GM12865 (cell line): Measurements from ENCODE around the gene RUNX1.

Source experiments
- DNase-seq: peaks from one replicate; pipeline ENCODE4 v3.0.0; 2010; ENCODE audit warnings: low read depth
- H3K4me3 ChIP-seq: 2 replicates; pipeline ENCODE4 v1.5.1; 2011; ENCODE audit warnings: mild to moderate bottlenecking, low read depth, low read length, control low read depth
- TF ChIP-seq, protein P1 (sequence below): IDR thresholded peaks from 2 replicates; pipeline ENCODE4 v1.5.1; 2011; ENCODE audit warnings: low read length, control low read depth, low read depth, inconsistent platforms; ENCODE audit not compliant: insufficient read depth; ENCODE audit errors: missing control alignments

RUNX1 gene

GRCh38 chr21:34900376-34900775 is 148.7 kb downstream of the RUNX1 start:
- TF ChIP-seq, protein P1, sequence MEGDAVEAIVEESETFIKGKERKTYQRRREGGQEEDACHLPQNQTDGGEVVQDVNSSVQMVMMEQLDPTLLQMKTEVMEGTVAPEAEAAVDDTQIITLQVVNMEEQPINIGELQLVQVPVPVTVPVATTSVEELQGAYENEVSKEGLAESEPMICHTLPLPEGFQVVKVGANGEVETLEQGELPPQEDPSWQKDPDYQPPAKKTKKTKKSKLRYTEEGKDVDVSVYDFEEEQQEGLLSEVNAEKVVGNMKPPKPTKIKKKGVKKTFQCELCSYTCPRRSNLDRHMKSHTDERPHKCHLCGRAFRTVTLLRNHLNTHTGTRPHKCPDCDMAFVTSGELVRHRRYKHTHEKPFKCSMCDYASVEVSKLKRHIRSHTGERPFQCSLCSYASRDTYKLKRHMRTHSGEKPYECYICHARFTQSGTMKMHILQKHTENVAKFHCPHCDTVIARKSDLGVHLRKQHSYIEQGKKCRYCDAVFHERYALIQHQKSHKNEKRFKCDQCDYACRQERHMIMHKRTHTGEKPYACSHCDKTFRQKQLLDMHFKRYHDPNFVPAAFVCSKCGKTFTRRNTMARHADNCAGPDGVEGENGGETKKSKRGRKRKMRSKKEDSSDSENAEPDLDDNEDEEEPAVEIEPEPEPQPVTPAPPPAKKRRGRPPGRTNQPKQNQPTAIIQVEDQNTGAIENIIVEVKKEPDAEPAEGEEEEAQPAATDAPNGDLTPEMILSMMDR, result no peak
- H3K4me3 ChIP-seq, result no peak overlapping the region
- no peak for DNase-seq

DNA sequence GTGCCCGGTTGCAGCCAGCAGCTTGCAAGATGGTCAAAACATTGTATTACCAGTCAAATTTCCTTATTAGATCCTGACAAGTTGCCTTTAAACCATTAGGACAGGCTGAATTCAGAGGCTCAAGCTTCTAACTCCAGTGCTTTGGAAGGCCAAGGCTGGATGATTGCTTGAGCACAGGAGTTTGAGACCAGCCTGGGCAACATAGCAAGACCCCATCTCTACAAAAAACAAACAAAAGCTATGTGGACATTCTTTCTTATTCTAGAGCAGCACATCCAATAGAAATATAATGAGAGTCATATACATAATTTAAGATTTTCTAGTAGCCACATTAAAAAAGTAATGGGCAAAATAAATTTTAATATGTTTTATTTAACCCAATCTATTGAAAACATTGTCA is 149.3 kb downstream of the RUNX1 start:
- H3K4me3 ChIP-seq, result no peak overlapping the region
- no peak for DNase-seq
- TF ChIP-seq, protein P1, result no peak

DNA sequence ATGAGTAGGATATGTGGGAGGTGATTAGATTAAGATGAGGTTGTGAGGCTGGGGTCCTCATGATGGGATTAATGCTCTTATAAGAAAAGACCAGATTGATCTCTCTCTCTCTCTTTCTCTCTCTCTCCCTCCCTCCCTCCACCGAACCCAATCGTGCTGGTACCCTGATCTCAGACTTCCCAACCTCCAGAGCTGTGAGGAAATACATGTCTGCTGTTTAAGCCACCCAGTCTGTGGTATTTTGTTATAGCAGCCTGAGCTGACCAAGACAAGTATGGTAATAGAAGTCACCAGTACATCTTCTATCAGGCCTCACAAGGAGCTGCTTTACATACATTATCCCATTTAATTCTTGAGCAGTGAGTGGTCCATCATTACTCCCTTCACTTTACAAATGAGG is 149.8 kb downstream of the RUNX1 start:
- H3K4me3 ChIP-seq, result no peak overlapping the region
- DNase-seq, result no peak
- TF ChIP-seq, protein P1, result no peak

DNA sequence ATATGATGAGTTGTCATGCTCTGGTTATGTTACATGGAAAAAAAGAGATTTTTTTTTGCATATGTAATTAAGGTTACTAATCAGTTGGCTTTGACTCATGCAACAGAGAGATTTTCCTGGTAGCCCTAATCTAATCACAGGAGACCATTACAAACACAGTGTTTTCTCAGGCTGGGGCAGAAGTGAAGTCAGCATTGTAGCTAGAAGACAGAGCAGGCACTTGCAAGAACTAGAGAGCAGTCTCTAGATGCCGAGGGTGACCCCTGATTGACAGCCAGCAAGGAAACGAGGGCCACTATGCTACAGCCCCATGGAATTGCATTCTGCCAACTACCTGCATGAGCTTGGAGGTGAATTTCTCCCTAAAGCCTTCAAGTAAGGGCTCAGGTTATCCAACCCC is 151.3 kb downstream of the RUNX1 start:
- DNase-seq, result no peak
- no peak overlapping the region for H3K4me3 ChIP-seq
- TF ChIP-seq, protein P1, result no peak

GRCh38 chr21:34894401-34894800 is 154.7 kb downstream of the RUNX1 start:
- TF ChIP-seq, protein P1, result no peak
- H3K4me3 ChIP-seq, result no peak overlapping the region
- no peak for DNase-seq

GRCh38 chr21:34892209-34892608 is 156.9 kb downstream of the RUNX1 start:
- TF ChIP-seq, protein P1, result no peak
- H3K4me3 ChIP-seq, result no peak overlapping the region
- DNase-seq, result no peak

DNA sequence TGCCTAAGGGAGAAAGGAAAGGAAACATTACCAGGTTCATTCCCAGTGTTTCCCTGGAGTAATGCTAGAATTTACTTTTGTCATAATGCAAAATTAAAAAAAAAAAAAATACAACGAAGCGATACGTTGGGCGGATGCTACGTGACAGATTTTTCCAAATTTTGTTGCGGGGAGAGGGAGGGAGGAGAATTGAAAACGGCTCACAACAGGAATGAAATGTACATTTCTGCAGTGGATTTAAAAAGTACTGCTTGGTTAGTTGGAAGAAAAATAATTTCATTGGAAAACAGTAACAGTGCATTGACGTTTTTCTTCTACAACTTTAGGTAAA is 157.5 kb downstream of the RUNX1 start:
- TF ChIP-seq, protein P1, result no peak
- DNase-seq, result no peak
- no peak overlapping the region for H3K4me3 ChIP-seq
